Peyer's patch (tissue), 4 donors: Measurements from ENCODE around the gene MT4. TPM values are rescaled to one million over a fixed set of nuclear protein-coding genes. Genes with fewer than 3 reads are reported as not detected.

Source experiments
- DNase-seq, 3 donors: peaks; one replicate each; pipeline ENCODE4 v3.0.0-alpha.2; 2017 to 2019
- H3K27ac ChIP-seq, 4 donors: fragments of 200-600 bp; sonication (generic); one replicate each; pipeline ENCODE4 v1.5.1; 2016 to 2019
- H3K27me3 ChIP-seq, 2 donors: fragments of 200-600 bp; sonication (generic); one replicate each; pipeline ENCODE4 v1.5.1; 2019
- H3K36me3 ChIP-seq, 3 donors: fragments of 200-600 bp; sonication (generic); one replicate each; pipeline ENCODE4 v1.5.1; 2016 to 2019
- H3K4me1 ChIP-seq, 4 donors: fragments of 200-600 bp; sonication (generic); one replicate each; pipeline ENCODE4 v1.5.1; 2016 to 2019
- H3K4me3 ChIP-seq, 4 donors: fragments of 200-600 bp; sonication (generic); 1 replicate in 3 of 4; 2 replicates in 1 of 4; pipeline ENCODE4 v1.5.1; 2016 to 2019; ENCODE audit warnings: mild to moderate bottlenecking in 1 of 4
- H3K9me3 ChIP-seq, 4 donors: fragments of 200-600 bp; sonication (generic); one replicate each; pipeline ENCODE4 v1.5.1; 2016 to 2019; ENCODE audit warnings: mild to moderate bottlenecking in 1 of 4
- POLR2A ChIP-seq, 2 donors: fragments of 450-650 bp; IDR thresholded peaks; one replicate each; pipeline ENCODE4 v1.5.1; 2017; ENCODE audit warnings: antibody characterized with exemption in 2 of 2, mild to moderate bottlenecking in 2 of 2, moderate library complexity in 2 of 2
- total RNA-seq, 4 donors: library from RNA; depleted of rRNA; stranded (reverse); fragments of >200 nt; gene quantifications; one replicate each; pipeline ENCODE4 v1.1.0, GENCODE V29; 2016
- TF ChIP-seq, protein P1 (sequence below), 6 experiments: fragments of 450-650 bp in 4 of 6; fragments of 200-600 bp in 2 of 6; sonication (generic) in 1 of 6; IDR thresholded peaks; one replicate each; pipeline ENCODE4 v1.5.1; 2017 to 2019; ENCODE audit warnings: antibody characterized with exemption in 6 of 6, mild to moderate bottlenecking in 3 of 6, moderate library complexity in 1 of 6

MT4 gene
- total RNA-seq, 4 donors from 2014 or later, result not detected

DNA sequence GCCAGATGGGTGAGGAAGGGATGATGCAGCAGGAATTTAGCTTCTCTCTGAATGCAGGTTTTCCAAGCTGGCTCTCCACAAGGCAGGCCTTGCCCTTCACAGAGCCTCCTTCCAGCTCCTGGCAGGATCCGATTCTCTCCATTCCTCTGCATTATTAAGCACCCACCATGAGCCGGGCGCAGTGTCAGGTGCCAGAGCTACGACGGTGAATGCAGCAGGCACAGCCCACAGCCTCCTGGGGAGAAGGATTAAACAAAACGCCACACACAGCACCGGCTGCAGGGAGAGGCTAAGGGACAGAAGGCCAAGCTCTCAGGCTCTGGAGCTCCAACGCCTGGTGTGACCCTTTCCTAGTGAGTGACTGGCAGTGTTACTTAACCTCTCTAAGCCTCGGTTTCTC, 36.5 kb downstream of the MT4 start:
- no peak overlapping the region for H3K27ac ChIP-seq
- no peaks in the 10 kb centered on the region for H3K9me3 ChIP-seq
- H3K36me3 ChIP-seq, result no peaks in the 10 kb centered on the region
- H3K4me1 ChIP-seq, result no peaks in the 10 kb centered on the region
- no peak overlapping the region for H3K4me3 ChIP-seq
- no peaks in the 10 kb centered on the region for H3K27me3 ChIP-seq
- TF ChIP-seq, protein P1, sequence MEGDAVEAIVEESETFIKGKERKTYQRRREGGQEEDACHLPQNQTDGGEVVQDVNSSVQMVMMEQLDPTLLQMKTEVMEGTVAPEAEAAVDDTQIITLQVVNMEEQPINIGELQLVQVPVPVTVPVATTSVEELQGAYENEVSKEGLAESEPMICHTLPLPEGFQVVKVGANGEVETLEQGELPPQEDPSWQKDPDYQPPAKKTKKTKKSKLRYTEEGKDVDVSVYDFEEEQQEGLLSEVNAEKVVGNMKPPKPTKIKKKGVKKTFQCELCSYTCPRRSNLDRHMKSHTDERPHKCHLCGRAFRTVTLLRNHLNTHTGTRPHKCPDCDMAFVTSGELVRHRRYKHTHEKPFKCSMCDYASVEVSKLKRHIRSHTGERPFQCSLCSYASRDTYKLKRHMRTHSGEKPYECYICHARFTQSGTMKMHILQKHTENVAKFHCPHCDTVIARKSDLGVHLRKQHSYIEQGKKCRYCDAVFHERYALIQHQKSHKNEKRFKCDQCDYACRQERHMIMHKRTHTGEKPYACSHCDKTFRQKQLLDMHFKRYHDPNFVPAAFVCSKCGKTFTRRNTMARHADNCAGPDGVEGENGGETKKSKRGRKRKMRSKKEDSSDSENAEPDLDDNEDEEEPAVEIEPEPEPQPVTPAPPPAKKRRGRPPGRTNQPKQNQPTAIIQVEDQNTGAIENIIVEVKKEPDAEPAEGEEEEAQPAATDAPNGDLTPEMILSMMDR (IDR thresholded peaks at IDR 0.05), result no peak
- no peak for TF ChIP-seq POLR2A (IDR thresholded peaks at IDR 0.05)
- DNase-seq, result no peak

DNA sequence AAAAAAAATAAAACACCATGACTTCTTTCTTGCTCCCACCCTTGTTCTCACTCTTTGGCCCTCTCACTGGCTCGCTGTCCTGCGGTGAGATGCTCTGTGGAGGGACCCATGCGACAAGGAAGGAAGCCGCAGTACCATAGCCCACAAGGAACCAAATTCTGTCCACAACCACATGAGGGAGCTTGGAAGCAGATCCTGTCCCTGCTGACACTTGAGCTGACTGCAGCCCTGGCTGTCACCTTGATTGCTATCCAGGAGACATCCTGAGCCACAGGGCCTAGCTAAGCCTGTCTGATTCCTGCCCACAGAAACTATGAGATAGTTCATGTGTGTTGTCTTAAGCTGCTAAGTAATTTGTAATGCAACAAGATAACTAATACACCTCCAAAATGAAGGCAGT, 38.7 kb downstream of the MT4 start:
- no peak for TF ChIP-seq POLR2A (IDR thresholded peaks at IDR 0.05)
- TF ChIP-seq, protein P1 (IDR thresholded peaks at IDR 0.05), result peak in 5 of 6 experiments; percentile 14 to 69 (median 60)
- Histone ChIP-seq H3K27ac (no peak overlapping the region), H3K4me1 (peaks cover 0 to 6% (median 1%) of the 10 kb centered on the region in 4 donors), H3K36me3 (no peaks in the 10 kb centered on the region), H3K4me3 (no peak overlapping the region), H3K9me3 (no peaks in the 10 kb centered on the region), H3K27me3 (no peaks in the 10 kb centered on the region)
- peak in 1 of 3 donors; percentile 71 for DNase-seq

DNA sequence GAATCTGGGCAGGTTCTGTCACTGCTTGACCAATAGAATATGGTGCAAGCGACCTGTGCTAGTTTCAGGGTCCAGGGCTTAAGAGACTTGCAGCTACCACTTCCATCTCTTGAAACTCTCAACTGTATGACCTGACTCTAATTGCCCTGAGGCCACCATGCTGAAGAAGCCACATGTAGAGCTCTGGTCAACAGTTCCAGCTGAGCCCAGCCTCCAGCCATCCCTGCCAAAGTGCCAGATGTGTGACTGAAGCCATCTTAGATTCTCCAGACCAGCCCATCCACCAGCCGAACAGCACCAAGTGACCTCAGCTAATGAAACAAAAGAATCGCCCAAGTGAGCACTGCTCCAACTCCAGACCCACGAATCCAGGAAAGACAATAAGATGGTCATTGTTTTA, 40.1 kb downstream of the MT4 start:
- Histone ChIP-seq H3K27ac (peak overlapping the region in 1 of 4 donors; percentile 93), H3K4me3 (no peak overlapping the region), H3K4me1 (peaks cover 0 to 7% (median 4%) of the 10 kb centered on the region in 4 donors), H3K9me3 (no peaks in the 10 kb centered on the region), H3K36me3 (no peaks in the 10 kb centered on the region), H3K27me3 (no peaks in the 10 kb centered on the region)
- no peak for TF ChIP-seq POLR2A (IDR thresholded peaks at IDR 0.05)
- TF ChIP-seq, protein P1 (IDR thresholded peaks at IDR 0.05), result no peak
- DNase-seq, result no peak

DNA sequence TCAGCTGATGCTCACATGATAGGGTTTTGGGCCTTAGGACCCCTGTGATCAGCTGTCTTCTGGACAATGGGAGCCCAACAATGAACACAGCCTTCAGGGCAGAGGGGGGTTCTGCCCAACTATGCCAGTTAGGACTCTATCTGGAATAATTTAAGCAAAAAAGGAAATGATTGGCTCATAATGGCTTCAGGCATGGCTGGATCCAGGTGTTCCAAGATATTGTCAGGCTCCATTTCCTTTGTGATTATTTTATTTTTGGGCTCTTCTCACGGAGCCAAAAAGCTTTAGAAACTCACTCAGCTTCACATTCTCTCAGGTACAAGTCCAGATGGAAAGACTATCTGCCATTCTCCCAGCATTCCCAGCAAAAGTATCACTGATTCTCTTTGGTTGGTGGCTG, 40.6 kb downstream of the MT4 start:
- no peaks in the 10 kb centered on the region for H3K9me3 ChIP-seq
- no peaks in the 10 kb centered on the region for H3K27me3 ChIP-seq
- H3K4me1 ChIP-seq, result peaks cover 0 to 12% (median 6%) of the 10 kb centered on the region in 4 donors
- no peak for TF ChIP-seq POLR2A (IDR thresholded peaks at IDR 0.05)
- TF ChIP-seq, protein P1 (IDR thresholded peaks at IDR 0.05), result no peak
- peak overlapping the region; percentile 75 to 93 (median 84) for H3K27ac ChIP-seq
- H3K36me3 ChIP-seq, result no peaks in the 10 kb centered on the region
- H3K4me3 ChIP-seq, result no peak overlapping the region
- DNase-seq, result no peak

DNA sequence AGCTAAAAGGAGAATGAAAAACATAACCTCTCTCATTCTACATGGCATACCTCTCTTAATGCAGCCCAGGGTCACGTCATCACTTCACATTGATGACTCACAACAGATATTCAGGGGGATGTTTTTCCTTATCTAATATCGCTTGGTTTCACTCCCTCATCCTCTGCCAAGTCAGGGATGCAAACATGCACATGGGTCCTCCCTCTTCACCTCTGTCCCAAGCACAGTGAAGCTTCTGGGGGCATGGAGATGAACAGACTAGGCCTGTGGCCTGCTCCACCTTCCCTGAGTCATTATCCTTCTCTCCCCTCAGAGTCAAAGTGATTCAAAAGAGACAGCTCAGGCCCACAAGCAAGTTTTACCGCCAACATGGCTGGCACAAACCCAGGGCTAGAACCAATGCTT, 41.2 kb downstream of the MT4 start:
- no peaks in the 10 kb centered on the region for H3K27me3 ChIP-seq
- DNase-seq, result peak in 1 of 3 donors; percentile 62
- no peaks in the 10 kb centered on the region for H3K36me3 ChIP-seq
- H3K4me3 ChIP-seq, result no peak overlapping the region
- H3K9me3 ChIP-seq, result no peaks in the 10 kb centered on the region
- TF ChIP-seq, protein P1 (IDR thresholded peaks at IDR 0.05), result no peak
- no peak for TF ChIP-seq POLR2A (IDR thresholded peaks at IDR 0.05)
- peaks cover 0 to 14% (median 7%) of the 10 kb centered on the region in 4 donors for H3K4me1 ChIP-seq
- peak overlapping the region; percentile 75 to 93 (median 84) for H3K27ac ChIP-seq
